ENCODE data around the gene PDE6H.

DNA sequence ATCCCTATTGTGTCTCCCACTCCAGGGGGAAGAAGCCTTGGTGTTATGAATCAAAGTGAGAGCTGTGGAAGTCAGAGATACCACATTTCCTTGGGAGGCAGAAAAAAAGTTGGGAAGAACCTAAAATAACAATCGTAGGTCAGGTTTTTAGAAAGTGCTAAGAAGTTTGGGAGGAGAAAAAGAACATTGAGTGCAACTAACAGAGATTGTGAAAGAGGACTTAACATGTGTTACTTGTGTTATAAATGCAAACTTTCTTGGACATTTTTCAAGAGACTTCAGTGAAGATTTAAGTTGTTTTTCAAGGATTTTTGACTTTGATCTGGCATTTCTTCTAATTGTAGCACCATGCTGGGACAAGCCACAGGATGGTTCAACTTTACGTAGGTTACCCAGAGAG is 26.7 kb upstream of the PDE6H start:
- TF ChIP-seq, protein P1, sequence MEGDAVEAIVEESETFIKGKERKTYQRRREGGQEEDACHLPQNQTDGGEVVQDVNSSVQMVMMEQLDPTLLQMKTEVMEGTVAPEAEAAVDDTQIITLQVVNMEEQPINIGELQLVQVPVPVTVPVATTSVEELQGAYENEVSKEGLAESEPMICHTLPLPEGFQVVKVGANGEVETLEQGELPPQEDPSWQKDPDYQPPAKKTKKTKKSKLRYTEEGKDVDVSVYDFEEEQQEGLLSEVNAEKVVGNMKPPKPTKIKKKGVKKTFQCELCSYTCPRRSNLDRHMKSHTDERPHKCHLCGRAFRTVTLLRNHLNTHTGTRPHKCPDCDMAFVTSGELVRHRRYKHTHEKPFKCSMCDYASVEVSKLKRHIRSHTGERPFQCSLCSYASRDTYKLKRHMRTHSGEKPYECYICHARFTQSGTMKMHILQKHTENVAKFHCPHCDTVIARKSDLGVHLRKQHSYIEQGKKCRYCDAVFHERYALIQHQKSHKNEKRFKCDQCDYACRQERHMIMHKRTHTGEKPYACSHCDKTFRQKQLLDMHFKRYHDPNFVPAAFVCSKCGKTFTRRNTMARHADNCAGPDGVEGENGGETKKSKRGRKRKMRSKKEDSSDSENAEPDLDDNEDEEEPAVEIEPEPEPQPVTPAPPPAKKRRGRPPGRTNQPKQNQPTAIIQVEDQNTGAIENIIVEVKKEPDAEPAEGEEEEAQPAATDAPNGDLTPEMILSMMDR (IDR thresholded peaks at IDR 0.05): no peak
- TF ChIP-seq POLR2A (IDR thresholded peaks at IDR 0.05) (no peak), POLR2AphosphoS5 (IDR thresholded peaks at IDR 0.05) (no peak)

Data from prostate gland (tissue), 2 donors.